B cell (primary cell): ENCODE results near the gene EIF5. TPM values are rescaled to one million over a fixed set of nuclear protein-coding genes. Genes with fewer than 3 reads are reported as not detected.
A peak's percentile ranks its signal among the peaks of the same experiment; 100 is the strongest.

Experiments
- ATAC-seq: fragments of 200-7000 bp; cut with Tn5 transposase; one replicate; pipeline ENCODE4 v1.10.0; 2021; ENCODE audit warnings: low read depth, mild to moderate bottlenecking, moderate number of reproducible peaks, moderate library complexity
- CTCF ChIA-PET: fragments of 350-600 bp; sonication (Branson Sonifier 250); formaldehyde crosslinking; loops from one replicate; lab custom pipeline; 2021; ENCODE audit warnings: antibody characterized with exemption, inconsistent platforms; lab: Charles Lee
- POLR2A ChIA-PET: fragments of 350-600 bp; sonication (Branson Sonifier 250); formaldehyde crosslinking; loops from one replicate; lab custom pipeline; 2021; ENCODE audit warnings: antibody characterized with exemption; lab: Charles Lee
- DNase-seq: peaks from one replicate; pipeline ENCODE4 v3.0.0; 2013
- H2AFZ ChIP-seq: 2 replicates; pipeline ENCODE4 v1.6.1; 2012; ENCODE audit warnings: mild to moderate bottlenecking, low read depth, low read length; ENCODE audit not compliant: insufficient read depth, poor library complexity, severe bottlenecking
- H3K27ac ChIP-seq, 2 donors: 1 replicate in 1 of 2; 2 replicates in 1 of 2; pipeline ENCODE4 v1.5.1; 2012 to 2013; ENCODE audit warnings: low read length in 2 of 2, mild to moderate bottlenecking in 2 of 2, moderate library complexity in 1 of 2
- H3K27me3 ChIP-seq, 4 experiments: fragments of 200-600 bp in 1 of 4; sonication (generic) in 1 of 4; replicated peaks in 1 of 4; 1 replicate in 2 of 4; 2 replicates in 2 of 4; pipeline versions ENCODE4 v1.6.1 to v1.7.0; 2013 to 2016; ENCODE audit warnings: low read length in 3 of 4, mild to moderate bottlenecking in 2 of 4, mixed read lengths in 1 of 4, moderate library complexity in 1 of 4; ENCODE audit not compliant: insufficient read depth in 4 of 4, control insufficient read depth in 3 of 4; ENCODE audit errors: control extremely low read depth in 1 of 4
- H3K36me3 ChIP-seq, 2 experiments: replicated peaks in 1 of 2; 1 replicate in 1 of 2; 2 replicates in 1 of 2; pipeline versions ENCODE4 v1.6.1 to v1.7.1; 2013; ENCODE audit warnings: low read length in 1 of 2; ENCODE audit not compliant: insufficient read depth in 2 of 2, control insufficient read depth in 1 of 2; ENCODE audit errors: control extremely low read depth in 1 of 2, extremely low read depth in 1 of 2
- H3K4me1 ChIP-seq, 2 donors: fragments of 200-600 bp in 1 of 2; sonication (generic) in 1 of 2; 1 replicate in 1 of 2; 2 replicates in 1 of 2; pipeline versions ENCODE4 v1.5.1 to v1.6.1; 2013 to 2017; ENCODE audit warnings: low read length in 2 of 2; ENCODE audit not compliant: control insufficient read depth in 2 of 2, insufficient read depth in 2 of 2
- H3K4me2 ChIP-seq: replicated peaks from 2 replicates; pipeline ENCODE3; 2012; ENCODE audit warnings: mild to moderate bottlenecking, low read depth, low read length; ENCODE audit not compliant: poor library complexity, severe bottlenecking
- H3K4me3 ChIP-seq, 5 experiments: fragments of 200-600 bp in 1 of 5; sonication (generic) in 1 of 5; 1 replicate in 3 of 5; 2 replicates in 2 of 5; pipeline versions ENCODE4 v1.5.1 to v1.7.0; 2011 to 2016; ENCODE audit warnings: low read length in 4 of 5, mild to moderate bottlenecking in 4 of 5, low read depth in 2 of 5, control low read depth in 1 of 5, moderate library complexity in 1 of 5; ENCODE audit not compliant: insufficient read depth in 1 of 5; ENCODE audit errors: control extremely low read depth in 1 of 5, extremely low read depth in 1 of 5
- H3K79me2 ChIP-seq: fragments of 200-600 bp; sonication (generic); one replicate; pipeline ENCODE4 v1.6.0; 2016; ENCODE audit warnings: low read length; ENCODE audit not compliant: control insufficient read depth, insufficient read depth
- H3K9ac ChIP-seq: fragments of 200-600 bp; sonication (generic); 2 replicates; pipeline ENCODE4 v1.6.1; 2017; ENCODE audit warnings: mild to moderate bottlenecking, low read length, moderate library complexity
- H3K9me3 ChIP-seq, 3 donors: one replicate each; pipeline versions ENCODE4 v1.6.1 to v1.7.1; 2013; ENCODE audit warnings: low read length in 2 of 3; ENCODE audit not compliant: control insufficient read depth in 2 of 3, insufficient read depth in 1 of 3; ENCODE audit errors: control extremely low read depth in 1 of 3
- H4K20me1 ChIP-seq: 2 replicates; pipeline ENCODE4 v1.6.0; 2012; ENCODE audit warnings: mild to moderate bottlenecking, low read length; ENCODE audit not compliant: insufficient read depth, control insufficient read depth, poor library complexity, severe bottlenecking
- H3K27ac Mint-ChIP-seq: one replicate; pipeline ENCODE4 v1.8.0; 2021; ENCODE audit warnings: mixed read lengths
- H3K27me3 Mint-ChIP-seq: one replicate; pipeline ENCODE4 v1.8.0; 2021; ENCODE audit warnings: mixed read lengths
- H3K4me1 Mint-ChIP-seq: one replicate; pipeline ENCODE4 v1.8.0; 2021; ENCODE audit warnings: mixed read lengths
- H3K4me3 Mint-ChIP-seq: one replicate; pipeline ENCODE4 v1.8.0; 2021; ENCODE audit warnings: mixed read lengths
- H3K9me3 Mint-ChIP-seq: one replicate; pipeline ENCODE4 v1.8.0; 2022; ENCODE audit warnings: mixed read lengths; ENCODE audit not compliant: insufficient read depth
- CTCF ChIP-seq: fragments of 200-600 bp; IDR thresholded peaks from one replicate; pipeline ENCODE4 v1.8.0; 2022; ENCODE audit warnings: antibody characterized with exemption, mild to moderate bottlenecking
- EZH2 ChIP-seq: IDR thresholded peaks from 2 replicates; pipeline ENCODE4 v1.6.1; 2012; ENCODE audit warnings: borderline replicate concordance, low read depth, mild to moderate bottlenecking, moderate library complexity, low read length; ENCODE audit not compliant: insufficient read depth, poor library complexity, severe bottlenecking
- WGBS: methylation state at CpG from one replicate; pipeline ENCODE4 v1.1.5; 2013; ENCODE audit warnings: missing lambda C conversion rate; ENCODE audit not compliant: insufficient coverage; 5-methylcytosine and 5-hydroxymethylcytosine counted together
- intact Hi-C: fragments of 100-400 bp; cut with micrococcal nuclease; formaldehyde crosslinking; loops from one replicate; pipeline ENCODE4 v1.10.0; 2022
- polyA plus RNA-seq: library from polyadenylated mRNA; depleted of rRNA; stranded (reverse); fragments of >200 nt; gene quantifications from 2 replicates; pipeline ENCODE4 v1.2.3, GENCODE V29; 2012
- total RNA-seq, 2 donors: library from RNA; stranded (reverse); fragments of 120-200 nt in 1 of 2; gene quantifications; 1 replicate in 1 of 2; 2 replicates in 1 of 2; pipeline versions ENCODE4 v1.2.3 to v1.2.4, GENCODE V29; 2013 to 2022

The EIF5 gene
- total and polyA plus RNA-seq, 2 donors (not counting 1 experiment from before 2014, with no cell fraction given) = 206 to 314 TPM

- H3K9me3 Mint-ChIP-seq = no peaks in the 10 kb centered on the region
- no peaks in the 10 kb centered on the region for H3K27me3 Mint-ChIP-seq
- no peaks in the 10 kb centered on the region for H3K27me3 ChIP-seq
- no peak overlapping the region for H3K4me2 ChIP-seq
- no peaks in the 10 kb centered on the region for H3K36me3 ChIP-seq
- H3K4me3 Mint-ChIP-seq = no peak overlapping the region
- ATAC-seq (no peak), DNase-seq (no peak)
- intact Hi-C loops = loop anchor here (5.0 kb wide), 1 partner anchor 170 kb away; the partner anchor contains the start of genes BAG5 and COA8
- H3K4me1 Mint-ChIP-seq = peaks cover 68% of the 10 kb centered on the region
- H3K4me3 ChIP-seq = no peak overlapping the region
- H3K4me1 ChIP-seq = peaks cover 34 to 45% of the 10 kb centered on the region in 2 donors
- no peaks in the 10 kb centered on the region for H3K9me3 ChIP-seq
- ChIA-PET POLR2A (no interaction called here), CTCF (interaction anchor here (0.9 to 5.3 kb wide), 6 partner anchors 12 to 107 kb away, joined by 4 to 44 read pairs (median 5); no protein-coding TSS in a partner anchor)
- peaks cover 99% of the 10 kb centered on the region for H3K79me2 ChIP-seq
- H3K9ac ChIP-seq = no peak overlapping the region
- H3K27ac ChIP-seq = no peak overlapping the region
- peaks cover 83% of the 10 kb centered on the region for H4K20me1 ChIP-seq
- H2AFZ ChIP-seq = no peak overlapping the region
- peak overlapping the region; percentile 32 for H3K27ac Mint-ChIP-seq
- no peak for TF ChIP-seq EZH2
- WGBS = 66% methylated on average over 2 of the region's 5 CpGs
Measured at GRCh38 chr14:103392106-103392505, 58.1 kb downstream of the EIF5 start.

- Mint-ChIP-seq H3K4me3 (no peak overlapping the region), H3K27ac (no peak overlapping the region), H3K27me3 (no peaks in the 10 kb centered on the region), H3K4me1 (peaks cover 65% of the 10 kb centered on the region), H3K9me3 (no peaks in the 10 kb centered on the region)
- no peaks in the 10 kb centered on the region for H3K9me3 ChIP-seq
- POLR2A ChIA-PET = no interaction called here
- no peak for ATAC-seq
- H2AFZ ChIP-seq = no peak overlapping the region
- CTCF ChIA-PET = interaction anchor here (0.9 to 5.3 kb wide), 4 partner anchors 11 to 107 kb away, joined by 4 to 44 read pairs (median 24); no protein-coding TSS in a partner anchor
- H3K4me1 ChIP-seq = peaks cover 32 to 41% of the 10 kb centered on the region in 2 donors
- 95% methylated on average over 6 of the region's 8 CpGs for WGBS
- peaks cover 87% of the 10 kb centered on the region for H4K20me1 ChIP-seq
- no peak overlapping the region for H3K4me2 ChIP-seq
- H3K27ac ChIP-seq = no peak overlapping the region
- intact Hi-C loops = loop anchor here (5.0 kb wide), 1 partner anchor 170 kb away; the partner anchor contains the start of genes BAG5 and COA8
- H3K9ac ChIP-seq = no peak overlapping the region
- H3K27me3 ChIP-seq = no peaks in the 10 kb centered on the region
- no peaks in the 10 kb centered on the region for H3K36me3 ChIP-seq
- peaks cover 99% of the 10 kb centered on the region for H3K79me2 ChIP-seq
- H3K4me3 ChIP-seq = no peak overlapping the region
- no peak for TF ChIP-seq EZH2
- no peak for TF ChIP-seq CTCF
- DNase-seq = no peak
Measured at GRCh38 chr14:103392572-103392971, 58.5 kb downstream of the EIF5 start.
